Memory B cell (primary cell): ENCODE measurements around the gene DSCAM.
"Not testable (repeated sequence)": the region's sequence is repeated elsewhere in the genome, so short reads cannot be mapped to it uniquely, and the experiment has no call there.

Experiments used
- ATAC-seq: fragments of 150-1000 bp; cut with Tn5 transposase; 2 replicates; pipeline ENCODE4 v1.10.0; 2021; ENCODE audit warnings: low read depth, mild to moderate bottlenecking, moderate library complexity
- DNase-seq, 2 donors: peaks; one replicate each; pipeline ENCODE4 v3.0.0; 2022; ENCODE audit warnings: low spot score in 2 of 2
- H3K27ac Mint-ChIP-seq: one replicate; pipeline ENCODE4 v1.8.0; 2022; ENCODE audit warnings: mild to moderate bottlenecking, moderate library complexity, mixed read lengths
- H3K27me3 Mint-ChIP-seq: one replicate; pipeline ENCODE4 v1.8.0; 2022; ENCODE audit warnings: mixed read lengths
- H3K36me3 Mint-ChIP-seq: one replicate; pipeline ENCODE4 v1.8.0; 2022; ENCODE audit warnings: mild to moderate bottlenecking, mixed read lengths
- H3K4me1 Mint-ChIP-seq: one replicate; pipeline ENCODE4 v1.8.0; 2022; ENCODE audit warnings: mixed read lengths
- H3K4me3 Mint-ChIP-seq: one replicate; pipeline ENCODE4 v1.8.0; 2022; ENCODE audit warnings: mild to moderate bottlenecking, moderate library complexity, mixed read lengths
- H3K9me3 Mint-ChIP-seq: one replicate; pipeline ENCODE4 v1.8.0; 2022; ENCODE audit warnings: mixed read lengths

DSCAM gene

DNA sequence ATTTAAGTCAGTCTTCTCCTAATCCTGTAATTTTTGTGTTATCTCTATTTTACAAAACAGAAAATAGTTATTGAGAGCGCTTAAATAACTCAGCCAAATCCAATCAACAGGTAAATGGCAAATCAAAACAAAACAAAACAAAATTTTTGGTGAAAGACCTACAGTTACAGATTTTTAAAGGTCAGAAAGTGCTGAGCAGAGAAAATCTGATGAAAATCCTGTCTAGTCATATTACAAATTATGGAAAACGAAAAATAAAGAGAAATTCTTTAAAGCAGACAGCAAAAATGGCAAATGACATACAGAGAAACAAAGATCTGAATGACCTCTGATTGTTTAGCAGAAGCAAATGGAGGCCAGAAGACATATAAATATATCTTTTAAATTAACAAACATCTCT, 497.4 kb downstream of the DSCAM start:
- H3K27ac Mint-ChIP-seq = no peak overlapping the region
- peaks cover 2% of the 10 kb centered on the region for H3K27me3 Mint-ChIP-seq
- H3K36me3 Mint-ChIP-seq = no peaks in the 10 kb centered on the region
- DNase-seq = no peak
- ATAC-seq = no peak
- H3K4me1 Mint-ChIP-seq = no peaks in the 10 kb centered on the region
- H3K4me3 Mint-ChIP-seq = no peak overlapping the region
- H3K9me3 Mint-ChIP-seq = peaks cover 4% of the 10 kb centered on the region

DNA sequence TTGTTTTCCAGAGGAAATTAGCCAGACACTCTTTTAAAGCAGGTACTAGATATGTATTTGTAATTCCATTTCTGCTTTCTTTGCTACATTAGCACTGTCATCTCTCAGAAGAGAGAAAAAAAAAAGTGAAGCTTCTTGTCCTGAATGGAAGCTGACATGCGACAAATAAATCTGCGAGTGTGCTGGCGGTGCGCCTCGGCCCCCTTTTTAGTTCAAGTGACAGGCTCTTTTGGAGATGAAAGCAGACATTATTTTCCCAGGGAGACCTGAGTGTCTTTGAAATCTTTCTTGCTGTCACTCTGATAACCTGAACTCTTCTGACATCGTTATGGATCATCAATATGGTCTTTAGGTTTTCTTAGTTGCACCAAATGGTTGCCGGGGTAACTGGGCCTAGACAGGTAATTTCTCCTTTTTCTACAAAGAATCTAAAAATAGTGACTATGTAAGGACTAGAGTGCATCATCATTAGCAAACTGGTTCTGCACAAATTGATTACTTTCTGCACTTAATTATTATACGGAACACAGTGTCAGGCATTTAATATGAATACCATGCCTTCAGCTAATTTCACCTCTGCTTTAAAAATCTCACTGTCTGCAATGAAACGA, 501.1 kb downstream of the DSCAM start:
- Mint-ChIP-seq H3K36me3 (no peaks in the 10 kb centered on the region), H3K4me1 (no peaks in the 10 kb centered on the region), H3K9me3 (no peaks in the 10 kb centered on the region), H3K27ac (no peak overlapping the region), H3K4me3 (no peak overlapping the region), H3K27me3 (peaks cover 2% of the 10 kb centered on the region)
- ATAC-seq (no peak), DNase-seq (no peak)

DNA sequence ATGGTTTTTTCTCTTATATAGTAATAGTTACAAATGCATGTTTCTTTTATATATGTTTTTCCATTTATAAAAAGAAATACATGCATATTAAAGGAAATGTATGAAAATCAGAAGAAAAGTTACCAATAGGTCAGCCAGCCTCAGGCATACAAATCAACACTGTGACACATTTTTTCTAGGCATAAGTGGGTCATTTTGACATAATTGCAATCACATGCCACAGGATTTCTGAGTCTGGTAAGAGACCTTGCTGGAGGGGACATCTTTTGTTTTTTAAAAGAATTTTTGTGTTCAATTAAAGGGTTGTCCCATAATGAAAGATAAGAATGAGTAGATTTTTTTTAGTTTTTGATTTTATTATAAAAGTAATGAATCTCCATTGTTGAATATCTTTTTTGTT, 506.6 kb downstream of the DSCAM start:
- DNase-seq = no peak
- ATAC-seq = no peak
- Mint-ChIP-seq H3K4me1 (no peaks in the 10 kb centered on the region), H3K4me3 (no peak overlapping the region), H3K27me3 (no peaks in the 10 kb centered on the region), H3K9me3 (no peaks in the 10 kb centered on the region), H3K27ac (no peak overlapping the region), H3K36me3 (no peaks in the 10 kb centered on the region)

DNA sequence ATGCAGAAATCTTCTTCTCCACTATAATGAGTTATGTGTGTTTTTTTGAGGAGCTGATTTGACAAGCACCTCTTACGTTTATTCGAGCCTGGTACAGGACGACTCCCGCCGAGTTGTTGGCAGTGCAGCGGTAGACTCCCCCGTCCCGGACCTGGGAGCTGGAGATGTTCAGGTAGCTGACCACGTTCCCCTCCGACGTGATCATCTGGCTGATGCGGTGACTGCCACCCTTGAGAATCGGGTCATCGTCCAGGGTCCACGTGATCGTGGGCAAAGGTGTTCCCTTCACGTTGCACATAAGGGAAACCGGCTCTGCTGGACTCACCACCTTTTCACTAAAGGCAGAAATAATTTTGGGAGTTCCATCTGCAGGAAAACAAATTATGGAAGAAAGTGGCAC, 507.9 kb downstream of the DSCAM start:
- no peak overlapping the region for H3K27ac Mint-ChIP-seq
- ATAC-seq = no peak
- H3K36me3 Mint-ChIP-seq = no peaks in the 10 kb centered on the region
- no peak for DNase-seq
- no peak overlapping the region for H3K4me3 Mint-ChIP-seq
- no peaks in the 10 kb centered on the region for H3K4me1 Mint-ChIP-seq
- H3K9me3 Mint-ChIP-seq = no peaks in the 10 kb centered on the region
- no peaks in the 10 kb centered on the region for H3K27me3 Mint-ChIP-seq

DNA sequence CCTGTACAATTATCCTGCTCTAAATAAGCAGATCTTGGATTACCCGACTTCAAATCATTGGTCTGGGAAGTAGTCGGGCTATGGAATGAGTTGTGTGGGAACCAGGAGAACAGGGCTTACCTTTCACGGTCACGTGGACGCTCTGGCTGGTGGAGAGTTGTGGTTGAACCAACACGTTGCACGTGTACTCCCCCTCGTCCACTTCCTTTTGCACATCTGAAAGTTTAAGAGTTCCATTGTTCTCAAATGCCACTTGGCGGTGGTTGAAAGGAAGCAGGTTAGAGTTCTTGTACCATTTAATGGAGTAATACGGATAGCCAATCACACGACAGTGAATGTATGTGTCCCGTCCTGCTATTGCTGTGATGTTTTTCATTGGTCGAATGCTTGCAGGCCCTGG, 509.0 kb downstream of the DSCAM start:
- H3K9me3 Mint-ChIP-seq = no peaks in the 10 kb centered on the region
- H3K4me3 Mint-ChIP-seq = no peak overlapping the region
- no peaks in the 10 kb centered on the region for H3K27me3 Mint-ChIP-seq
- DNase-seq (no peak), ATAC-seq (no peak)
- no peaks in the 10 kb centered on the region for H3K36me3 Mint-ChIP-seq
- H3K27ac Mint-ChIP-seq = no peak overlapping the region
- H3K4me1 Mint-ChIP-seq = no peaks in the 10 kb centered on the region

DNA sequence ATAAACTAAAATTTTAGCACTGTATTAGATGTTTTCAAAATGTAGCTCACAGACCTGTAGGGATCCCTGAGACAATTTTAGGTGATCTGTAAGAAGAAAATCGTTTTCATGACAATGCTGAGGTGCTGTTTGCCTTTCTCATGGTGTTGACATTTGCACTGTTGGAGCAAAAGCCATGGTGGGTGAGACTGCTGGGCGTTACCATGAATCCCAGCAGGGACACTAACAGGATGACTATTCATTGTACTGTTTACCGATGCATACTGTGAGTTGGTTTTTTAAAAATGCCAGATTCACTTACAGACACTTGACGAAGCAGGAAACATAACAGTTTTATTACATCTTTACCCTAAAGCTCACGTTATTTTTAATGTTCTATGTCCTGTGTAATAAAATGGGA, 511.3 kb downstream of the DSCAM start:
- Mint-ChIP-seq H3K4me3 (no peak overlapping the region), H3K27me3 (no peaks in the 10 kb centered on the region), H3K9me3 (no peaks in the 10 kb centered on the region), H3K27ac (no peak overlapping the region), H3K4me1 (no peaks in the 10 kb centered on the region), H3K36me3 (no peaks in the 10 kb centered on the region)
- DNase-seq = no peak
- ATAC-seq = no peak

DNA sequence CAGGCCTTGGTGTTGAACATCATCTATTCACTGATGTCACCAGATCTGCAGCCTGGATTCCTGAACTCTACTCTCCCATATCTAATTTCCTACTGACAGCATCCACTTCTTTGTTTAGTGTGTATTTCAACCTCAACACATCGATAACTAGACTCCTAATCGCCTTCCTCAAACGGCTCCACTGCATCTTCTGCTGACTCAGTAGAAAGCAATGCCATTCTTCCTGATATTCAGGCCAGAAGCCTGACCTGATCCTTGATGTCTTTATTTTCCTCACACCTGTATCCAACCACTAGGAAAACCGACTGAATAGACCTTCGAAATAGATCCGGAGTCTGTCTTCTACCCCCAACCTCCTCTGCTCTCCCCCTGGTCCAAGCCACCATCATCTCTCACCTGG, 512.8 kb downstream of the DSCAM start:
- Mint-ChIP-seq H3K27me3 (no peaks in the 10 kb centered on the region), H3K4me1 (no peaks in the 10 kb centered on the region), H3K4me3 (no peak overlapping the region), H3K9me3 (no peaks in the 10 kb centered on the region), H3K27ac (no peak overlapping the region), H3K36me3 (no peaks in the 10 kb centered on the region)
- ATAC-seq (no peak), DNase-seq (no peak)

DNA sequence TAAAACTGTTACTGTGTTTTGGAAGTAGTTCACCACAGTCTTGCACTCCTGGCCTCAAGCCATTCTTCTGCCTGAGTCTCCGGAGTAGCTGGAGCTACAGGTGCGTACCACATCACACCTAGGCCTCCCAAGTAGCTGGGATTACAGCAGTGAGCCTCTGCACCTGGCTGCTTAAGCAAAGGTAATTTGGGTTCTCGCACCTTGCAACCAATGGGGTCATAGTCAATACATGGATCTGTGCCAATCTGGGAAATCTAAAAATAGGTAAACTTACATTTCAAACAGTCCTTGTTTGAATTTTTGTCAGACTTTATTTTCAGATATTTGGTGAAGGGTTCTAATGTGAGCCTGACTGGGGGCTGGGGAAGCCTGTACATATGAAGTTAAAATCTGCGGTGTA, 513.2 kb downstream of the DSCAM start:
- H3K4me1 Mint-ChIP-seq = no peaks in the 10 kb centered on the region
- ATAC-seq (no peak), DNase-seq (no peak)
- H3K4me3 Mint-ChIP-seq = no peak overlapping the region
- H3K27ac Mint-ChIP-seq = no peak overlapping the region
- H3K9me3 Mint-ChIP-seq = no peaks in the 10 kb centered on the region
- H3K27me3 Mint-ChIP-seq = no peaks in the 10 kb centered on the region
- H3K36me3 Mint-ChIP-seq = no peaks in the 10 kb centered on the region

DNA sequence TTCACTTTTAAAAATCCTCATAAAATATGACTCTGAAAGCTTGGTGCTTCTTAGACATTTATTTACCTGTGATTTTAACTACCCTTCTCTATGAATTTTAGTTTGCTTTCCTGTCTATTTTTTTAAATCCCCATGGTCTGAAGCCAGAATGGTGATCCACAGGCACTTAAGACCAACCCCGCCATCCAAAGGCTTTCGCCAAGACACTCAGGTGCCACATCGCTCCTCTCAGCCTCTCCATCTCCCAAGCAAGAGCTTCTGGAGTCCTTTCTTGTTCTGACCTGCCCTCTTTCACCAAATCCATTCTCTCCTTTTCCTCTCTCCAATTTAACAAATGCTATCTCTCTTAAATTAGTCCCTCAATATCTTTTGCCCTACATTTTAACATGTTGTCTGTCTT, 515.2 kb downstream of the DSCAM start:
- Mint-ChIP-seq H3K36me3 (no peaks in the 10 kb centered on the region), H3K4me3 (no peak overlapping the region), H3K9me3 (peaks cover 2% of the 10 kb centered on the region), H3K27me3 (no peaks in the 10 kb centered on the region), H3K27ac (no peak overlapping the region), H3K4me1 (no peaks in the 10 kb centered on the region)
- DNase-seq = no peak
- no peak for ATAC-seq

DNA sequence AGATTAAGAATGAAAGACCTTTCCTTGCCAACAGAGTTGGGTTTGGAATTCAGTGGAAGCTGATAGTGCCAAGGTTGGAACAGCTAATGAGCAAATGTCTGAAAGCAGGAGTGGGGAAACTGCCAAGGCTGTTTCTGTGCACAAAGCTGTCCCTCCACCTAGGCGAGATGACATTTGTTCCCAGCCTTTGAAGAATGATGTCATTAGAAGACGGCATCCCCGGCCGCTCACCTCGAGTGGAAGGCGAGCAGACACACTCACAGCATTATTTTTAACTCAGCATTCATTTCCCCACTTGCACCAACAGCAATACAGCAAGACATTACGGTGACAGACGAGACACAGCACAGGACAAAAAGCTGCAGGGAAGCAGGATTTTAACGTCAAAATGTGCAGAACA, 515.8 kb downstream of the DSCAM start:
- Mint-ChIP-seq H3K27ac (no peak overlapping the region), H3K4me3 (no peak overlapping the region), H3K4me1 (no peaks in the 10 kb centered on the region), H3K36me3 (no peaks in the 10 kb centered on the region), H3K27me3 (no peaks in the 10 kb centered on the region), H3K9me3 (peaks cover 5% of the 10 kb centered on the region)
- DNase-seq (no peak), ATAC-seq (no peak)

DNA sequence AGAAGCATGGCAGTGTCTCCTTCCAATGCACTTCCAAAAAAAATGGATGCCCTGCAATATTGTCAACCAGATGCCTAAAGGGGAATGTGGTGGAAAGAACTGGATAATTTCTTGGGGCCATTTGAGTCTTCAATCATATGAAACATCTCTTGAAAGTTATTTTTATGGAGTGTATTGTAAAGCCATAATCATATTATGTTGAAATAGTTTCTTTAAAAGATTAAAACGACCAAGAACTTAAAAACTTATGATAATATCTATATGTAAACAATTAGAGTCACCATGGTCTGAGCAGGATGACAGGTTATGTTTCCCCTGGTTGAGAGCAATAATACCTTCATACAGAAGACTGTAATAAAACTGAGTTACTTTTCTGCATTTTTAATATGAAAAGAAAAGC, 522.6 kb downstream of the DSCAM start:
- Mint-ChIP-seq H3K36me3 (no peaks in the 10 kb centered on the region), H3K9me3 (peaks cover 5% of the 10 kb centered on the region), H3K27me3 (no peaks in the 10 kb centered on the region), H3K27ac (no peak overlapping the region), H3K4me1 (no peaks in the 10 kb centered on the region), H3K4me3 (no peak overlapping the region)
- ATAC-seq (no peak), DNase-seq (no peak)

DNA sequence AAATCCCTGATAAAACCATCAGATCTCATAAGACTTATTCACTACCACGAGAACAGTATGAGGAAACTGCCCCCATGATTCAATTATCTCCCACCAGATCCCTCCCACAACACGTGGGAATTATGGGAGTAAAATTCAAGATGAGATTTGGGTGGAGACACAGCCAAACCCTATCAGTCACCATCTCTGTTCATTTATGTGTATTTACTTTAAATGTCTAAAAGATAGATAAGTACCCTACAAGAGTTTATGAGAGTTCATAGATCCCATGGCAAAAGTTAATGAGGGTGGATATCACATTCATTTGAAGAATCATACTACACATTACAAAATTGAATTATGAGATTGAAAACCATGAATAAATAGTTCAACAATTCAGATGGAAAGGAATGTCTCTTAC, 526.2 kb downstream of the DSCAM start:
- H3K4me1 Mint-ChIP-seq, H3K27ac Mint-ChIP-seq, DNase-seq, H3K9me3 Mint-ChIP-seq, H3K4me3 Mint-ChIP-seq, H3K36me3 Mint-ChIP-seq, ATAC-seq, H3K27me3 Mint-ChIP-seq: not testable (repeated sequence)

DNA sequence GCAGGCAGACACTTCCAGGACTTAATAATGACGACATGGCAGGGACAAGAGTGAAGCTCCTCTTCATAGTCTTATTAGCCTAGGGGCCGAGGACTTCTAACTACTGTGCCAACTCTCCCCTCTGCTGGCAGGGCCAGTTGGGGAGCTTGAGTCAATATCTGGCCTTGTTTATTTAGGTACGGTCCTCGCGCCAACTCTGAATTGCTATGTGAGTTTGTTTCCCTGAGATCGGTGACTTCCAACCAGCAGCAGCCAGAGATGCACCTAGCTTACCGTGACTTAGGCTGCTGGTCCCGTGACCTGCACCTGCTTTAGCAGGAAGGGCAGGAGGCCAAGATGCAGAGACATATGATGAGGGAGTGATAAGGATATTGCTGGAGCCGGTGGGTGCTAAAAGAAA, 528.6 kb downstream of the DSCAM start:
- no peak overlapping the region for H3K4me3 Mint-ChIP-seq
- no peaks in the 10 kb centered on the region for H3K4me1 Mint-ChIP-seq
- H3K9me3 Mint-ChIP-seq = no peaks in the 10 kb centered on the region
- no peaks in the 10 kb centered on the region for H3K27me3 Mint-ChIP-seq
- H3K36me3 Mint-ChIP-seq = no peaks in the 10 kb centered on the region
- H3K27ac Mint-ChIP-seq = no peak overlapping the region
- DNase-seq (no peak), ATAC-seq (no peak)

DNA sequence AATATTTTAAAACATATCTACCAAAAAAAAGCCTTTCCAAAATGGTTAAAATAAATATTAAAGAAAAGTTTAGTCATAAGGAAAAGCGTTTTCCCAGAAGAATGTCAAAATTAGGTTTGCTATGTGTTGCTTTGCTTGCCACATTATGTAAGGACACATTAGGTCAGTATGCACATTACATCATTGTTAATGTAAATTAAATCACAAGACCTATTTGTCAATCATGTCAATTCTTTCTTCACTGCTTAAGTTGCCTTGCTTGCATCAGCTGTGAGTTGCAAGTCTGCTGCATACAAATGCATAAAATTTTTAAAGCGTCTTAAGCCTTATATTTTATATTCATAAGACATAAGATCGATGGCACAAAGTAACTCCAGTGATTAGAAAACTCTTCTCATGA, 530.9 kb downstream of the DSCAM start:
- Mint-ChIP-seq H3K4me3 (no peak overlapping the region), H3K27me3 (no peaks in the 10 kb centered on the region), H3K4me1 (no peaks in the 10 kb centered on the region), H3K9me3 (no peaks in the 10 kb centered on the region), H3K36me3 (no peaks in the 10 kb centered on the region), H3K27ac (no peak overlapping the region)
- ATAC-seq = no peak
- no peak for DNase-seq

DNA sequence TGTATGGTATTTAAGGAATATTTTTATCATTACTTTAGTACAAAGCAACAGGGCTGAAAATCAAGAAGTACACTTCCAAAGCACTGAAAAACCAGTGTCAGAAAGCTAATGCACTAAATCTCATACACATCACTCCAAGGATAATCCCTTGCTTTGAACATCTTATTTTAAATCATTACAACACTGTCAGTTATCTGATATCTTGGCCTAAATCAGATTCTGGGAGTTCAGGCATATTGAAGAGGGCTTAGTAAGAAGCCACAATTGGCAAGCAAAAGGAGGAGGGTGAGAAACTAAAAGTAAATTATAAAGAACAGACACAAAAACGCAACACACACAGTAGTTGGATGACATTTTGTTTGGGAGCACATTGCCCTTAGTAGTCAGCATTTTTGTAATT, 531.3 kb downstream of the DSCAM start:
- Mint-ChIP-seq H3K4me1 (no peaks in the 10 kb centered on the region), H3K27ac (no peak overlapping the region), H3K9me3 (no peaks in the 10 kb centered on the region), H3K36me3 (no peaks in the 10 kb centered on the region), H3K4me3 (no peak overlapping the region), H3K27me3 (no peaks in the 10 kb centered on the region)
- DNase-seq (no peak), ATAC-seq (no peak)
